Mesendoderm (in vitro differentiated cells): Measurements from ENCODE around the gene SPATA19.
A peak's percentile ranks its signal among the peaks of the same experiment; 100 is the strongest.

Experiments
- DNase-seq: peaks from one replicate; pipeline ENCODE4 v3.0.0; 2013
- H2AK5ac ChIP-seq: 2 replicates; pipeline ENCODE4 v1.6.1; 2013; ENCODE audit warnings: low read length, inconsistent platforms
- H2BK120ac ChIP-seq: 2 replicates; pipeline ENCODE4 v1.6.1; 2013; ENCODE audit warnings: low read depth, mild to moderate bottlenecking, low read length, moderate library complexity, mixed read lengths
- H2BK15ac ChIP-seq: replicated peaks from 2 replicates; pipeline ENCODE4 v1.6.1; 2013; ENCODE audit warnings: low read depth, mild to moderate bottlenecking, moderate library complexity
- H2BK5ac ChIP-seq: 2 replicates; pipeline ENCODE4 v1.6.1; 2013; ENCODE audit warnings: low read length, inconsistent platforms
- H3K18ac ChIP-seq: 2 replicates; pipeline ENCODE4 v1.6.1; 2013; ENCODE audit warnings: mild to moderate bottlenecking, low read length, mixed read lengths
- H3K23ac ChIP-seq: one replicate; pipeline ENCODE4 v1.6.1; 2013; ENCODE audit warnings: low read length
- H3K27ac ChIP-seq: 2 replicates; pipeline ENCODE4 v1.5.1; 2013; ENCODE audit warnings: low read depth, mild to moderate bottlenecking, inconsistent platforms, low read length, moderate library complexity
- H3K27me3 ChIP-seq: 2 replicates; pipeline ENCODE4 v1.6.1; 2013; ENCODE audit warnings: low read length, control low read depth, mild to moderate bottlenecking, inconsistent platforms; ENCODE audit not compliant: insufficient read depth, poor library complexity
- H3K36me3 ChIP-seq: 2 replicates; pipeline ENCODE4 v1.6.1; 2013; ENCODE audit warnings: low read length, inconsistent platforms; ENCODE audit not compliant: control insufficient read depth, insufficient read depth
- H3K4ac ChIP-seq: one replicate; pipeline ENCODE4 v1.6.1; 2013; ENCODE audit warnings: low read depth, mild to moderate bottlenecking, low read length, moderate library complexity
- H3K4me1 ChIP-seq: 2 replicates; pipeline ENCODE4 v1.6.1; 2013; ENCODE audit warnings: low read depth, low read length, inconsistent platforms; ENCODE audit not compliant: control insufficient read depth
- H3K4me2 ChIP-seq: 2 replicates; pipeline ENCODE4 v1.6.1; 2013; ENCODE audit warnings: low read length
- H3K4me3 ChIP-seq: 2 replicates; pipeline ENCODE4 v1.5.1; 2013; ENCODE audit warnings: mild to moderate bottlenecking, low read length
- H3K56ac ChIP-seq: one replicate; pipeline ENCODE4 v1.6.1; 2013; ENCODE audit warnings: low read length
- H3K79me1 ChIP-seq: 2 replicates; pipeline ENCODE4 v1.6.1; 2013; ENCODE audit warnings: low read length, inconsistent platforms
- H3K79me2 ChIP-seq: 2 replicates; pipeline ENCODE4 v1.6.1; 2013; ENCODE audit warnings: mild to moderate bottlenecking, low read length; ENCODE audit not compliant: control insufficient read depth, insufficient read depth
- H3K9ac ChIP-seq: 2 replicates; pipeline ENCODE4 v1.6.1; 2013; ENCODE audit warnings: low read length, inconsistent platforms
- H4K5ac ChIP-seq: one replicate; pipeline ENCODE4 v1.6.1; 2013; ENCODE audit warnings: low read length
- H4K8ac ChIP-seq: one replicate; pipeline ENCODE4 v1.6.1; 2013; ENCODE audit warnings: low read depth, mild to moderate bottlenecking, control low read depth, low read length, moderate library complexity
- WGBS: extraction: QIAGEN DNeasy Blood & Tissue Kit; methylation state at CpG from one replicate; pipeline ENCODE4 v1.1.7; 2013; ENCODE audit warnings: low lambda C conversion rate, missing lambda C conversion rate; ENCODE audit not compliant: insufficient coverage; ENCODE audit errors: extremely low coverage; 5-methylcytosine and 5-hydroxymethylcytosine counted together

Gene SPATA19

GRCh38 chr11:133819746-133820315, 25.5 kb downstream of the SPATA19 start:
- H3K79me1 ChIP-seq, result no peaks in the 10 kb centered on the region

DNA sequence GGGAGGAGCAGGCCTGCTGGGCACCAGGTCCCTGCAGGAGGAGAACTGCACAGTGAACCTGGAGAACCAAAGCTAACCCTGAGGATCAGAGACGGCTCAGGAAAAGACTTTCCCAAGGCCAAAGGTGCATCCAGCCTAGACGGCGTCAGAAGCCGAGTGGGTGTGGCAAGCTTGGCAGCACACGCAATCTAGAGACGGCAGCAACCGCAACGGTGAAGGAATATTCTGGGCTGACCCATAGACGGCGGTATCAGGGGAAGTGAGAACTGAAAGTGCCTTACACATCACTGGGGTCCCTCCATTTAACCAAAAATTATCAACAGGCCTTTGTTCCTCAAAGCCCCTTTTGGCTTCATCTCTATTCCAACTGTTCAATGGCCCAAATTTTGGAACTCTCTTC, 26.2 kb downstream of the SPATA19 start:
- H3K4me3 ChIP-seq, result no peak overlapping the region
- no peak overlapping the region for H2BK5ac ChIP-seq
- no peaks in the 10 kb centered on the region for H3K4me1 ChIP-seq
- WGBS, result no CpG with 5 or more reads among the region's 10 CpGs
- H3K79me2 ChIP-seq, result no peaks in the 10 kb centered on the region
- H3K36me3 ChIP-seq, result no peaks in the 10 kb centered on the region
- no peak overlapping the region for H3K18ac ChIP-seq
- H3K56ac ChIP-seq, result no peak overlapping the region
- no peak overlapping the region for H3K9ac ChIP-seq
- H3K27me3 ChIP-seq, result no peaks in the 10 kb centered on the region
- DNase-seq, result no peak
- H3K79me1 ChIP-seq, result no peaks in the 10 kb centered on the region
- H3K23ac ChIP-seq, result no peak overlapping the region
- H4K8ac ChIP-seq, result no peak overlapping the region
- no peak overlapping the region for H3K27ac ChIP-seq
- no peak overlapping the region for H4K5ac ChIP-seq
- H3K4ac ChIP-seq, result no peak overlapping the region
- H2BK15ac ChIP-seq, result no peak overlapping the region
- no peak overlapping the region for H2BK120ac ChIP-seq
- H3K4me2 ChIP-seq, result no peak overlapping the region
- no peak overlapping the region for H2AK5ac ChIP-seq

More at GRCh38 chr11:133819746-133820315, 25.5 kb downstream of the SPATA19 start:
- Histone ChIP-seq H4K5ac (no peak overlapping the region), H4K8ac (no peak overlapping the region), H2BK120ac (no peak overlapping the region), H3K18ac (no peak overlapping the region), H3K4me2 (no peak overlapping the region), H2AK5ac (no peak overlapping the region), H3K4me1 (no peaks in the 10 kb centered on the region), H3K56ac (no peak overlapping the region), H3K79me2 (no peaks in the 10 kb centered on the region), H3K36me3 (no peaks in the 10 kb centered on the region), H3K27me3 (no peaks in the 10 kb centered on the region), H2BK5ac (no peak overlapping the region), H2BK15ac (no peak overlapping the region), H3K4me3 (no peak overlapping the region), H3K4ac (no peak overlapping the region), H3K23ac (no peak overlapping the region), H3K27ac (no peak overlapping the region), H3K9ac (no peak overlapping the region)
- no peak for DNase-seq
- WGBS, result no CpG with 5 or more reads among the region's 6 CpGs

GRCh38 chr11:133818302-133818701, 27.0 kb downstream of the SPATA19 start:
- WGBS, result no CpG with 5 or more reads among the region's 12 CpGs
- Histone ChIP-seq H2BK15ac (no peak overlapping the region), H3K4me3 (no peak overlapping the region), H4K5ac (no peak overlapping the region), H3K4me2 (no peak overlapping the region), H3K27me3 (no peaks in the 10 kb centered on the region), H3K23ac (no peak overlapping the region), H3K79me1 (no peaks in the 10 kb centered on the region), H3K4ac (no peak overlapping the region), H3K4me1 (no peaks in the 10 kb centered on the region), H3K18ac (no peak overlapping the region), H3K9ac (no peak overlapping the region), H2BK120ac (no peak overlapping the region), H2BK5ac (no peak overlapping the region), H4K8ac (no peak overlapping the region), H3K79me2 (no peaks in the 10 kb centered on the region), H2AK5ac (no peak overlapping the region), H3K56ac (no peak overlapping the region), H3K36me3 (no peaks in the 10 kb centered on the region), H3K27ac (no peak overlapping the region)
- no peak for DNase-seq

DNA sequence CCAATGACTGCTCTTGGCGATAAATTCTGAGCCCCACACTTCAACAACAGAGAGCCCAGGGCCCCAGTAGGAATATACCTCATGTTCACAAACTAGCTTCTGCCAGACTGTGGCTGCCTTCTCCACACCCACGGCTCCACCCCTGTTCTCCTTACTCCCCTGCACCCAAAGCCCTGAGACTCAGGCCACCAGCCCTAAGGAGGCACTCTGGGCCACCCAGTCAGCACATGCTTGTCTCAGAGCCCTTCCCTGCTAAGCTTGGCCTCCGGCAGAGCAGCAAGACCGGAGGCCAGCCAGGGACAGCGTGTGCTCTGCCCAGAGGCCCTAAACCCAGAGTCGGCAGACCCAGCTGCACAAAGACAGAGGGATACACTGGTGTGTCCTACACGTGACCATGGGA, 27.9 kb downstream of the SPATA19 start:
- no CpG with 5 or more reads among the region's 7 CpGs for WGBS
- Histone ChIP-seq H3K4me3 (no peak overlapping the region), H3K9ac (no peak overlapping the region), H3K56ac (no peak overlapping the region), H3K4me1 (no peaks in the 10 kb centered on the region), H3K4ac (no peak overlapping the region), H3K36me3 (no peaks in the 10 kb centered on the region), H3K23ac (no peak overlapping the region), H2BK120ac (no peak overlapping the region), H3K4me2 (no peak overlapping the region), H3K27ac (no peak overlapping the region), H4K5ac (no peak overlapping the region), H4K8ac (no peak overlapping the region), H3K18ac (no peak overlapping the region), H2BK15ac (no peak overlapping the region), H3K79me2 (no peaks in the 10 kb centered on the region), H2AK5ac (no peak overlapping the region), H3K79me1 (no peaks in the 10 kb centered on the region), H2BK5ac (no peak overlapping the region), H3K27me3 (no peaks in the 10 kb centered on the region)
- DNase-seq, result no peak

DNA sequence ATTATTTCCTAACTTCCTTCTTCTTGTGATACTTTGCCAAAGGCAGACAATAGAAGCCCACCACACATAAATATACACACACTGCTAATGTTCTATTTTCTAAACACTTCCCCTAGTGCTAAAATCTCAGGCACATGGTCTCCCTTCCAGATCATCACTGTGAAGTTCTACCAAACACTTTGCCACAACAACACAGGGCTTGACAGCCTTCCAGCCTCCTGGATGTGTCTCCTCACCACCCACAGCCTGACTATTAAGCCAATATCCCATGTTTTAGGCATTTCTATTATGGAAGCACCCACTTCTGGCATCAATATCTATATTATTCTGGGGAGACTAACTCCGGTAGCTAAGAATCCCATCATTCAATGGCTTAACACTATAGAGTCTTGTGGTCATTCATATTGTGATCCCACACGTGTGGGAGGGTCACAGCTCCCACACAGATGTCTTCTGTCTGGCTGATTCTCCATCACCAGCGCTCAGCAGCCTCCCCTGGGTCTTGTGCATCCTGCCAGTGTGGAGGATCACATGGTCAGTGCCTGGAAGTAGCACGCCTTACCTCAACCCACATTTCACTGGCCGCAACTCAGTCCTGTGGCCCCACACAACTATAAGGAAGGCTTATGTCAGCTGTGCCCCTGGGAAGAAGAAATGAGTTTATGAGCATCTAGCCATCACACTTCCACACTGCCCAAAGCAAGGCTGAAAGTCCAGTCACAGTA, 29.0 kb downstream of the SPATA19 start:
- H3K9ac ChIP-seq, result no peak overlapping the region
- H2BK5ac ChIP-seq, result no peak overlapping the region
- no peak overlapping the region for H3K4me3 ChIP-seq
- no peak overlapping the region for H2AK5ac ChIP-seq
- no peak overlapping the region for H3K4ac ChIP-seq
- H3K4me1 ChIP-seq, result no peaks in the 10 kb centered on the region
- H3K23ac ChIP-seq, result no peak overlapping the region
- H3K27me3 ChIP-seq, result no peaks in the 10 kb centered on the region
- H3K36me3 ChIP-seq, result no peaks in the 10 kb centered on the region
- H2BK15ac ChIP-seq, result no peak overlapping the region
- no peaks in the 10 kb centered on the region for H3K79me1 ChIP-seq
- WGBS, result no CpG with 5 or more reads among the region's 5 CpGs
- H4K8ac ChIP-seq, result no peak overlapping the region
- H4K5ac ChIP-seq, result no peak overlapping the region
- H2BK120ac ChIP-seq, result no peak overlapping the region
- no peak overlapping the region for H3K4me2 ChIP-seq
- no peak overlapping the region for H3K56ac ChIP-seq
- no peaks in the 10 kb centered on the region for H3K79me2 ChIP-seq
- no peak overlapping the region for H3K27ac ChIP-seq
- DNase-seq, result no peak
- no peak overlapping the region for H3K18ac ChIP-seq

DNA sequence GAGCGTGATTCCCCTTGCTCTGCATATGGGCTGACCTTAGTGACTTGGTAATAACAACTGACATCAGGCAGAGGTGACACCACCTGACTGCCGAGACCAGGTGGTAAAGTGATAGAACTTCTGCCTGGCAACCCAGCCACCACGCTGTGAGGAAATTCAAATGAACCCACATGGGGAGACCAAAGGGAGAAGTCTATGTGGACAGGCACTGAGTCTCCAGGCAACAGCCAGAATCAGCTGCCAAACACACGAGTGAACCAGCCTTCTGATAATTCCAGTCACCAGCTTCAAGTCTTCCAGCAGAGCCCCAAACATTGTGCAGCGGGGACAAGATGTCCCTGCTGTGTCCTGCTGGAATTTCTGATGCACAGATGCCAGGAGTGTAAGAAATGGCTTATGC, 29.7 kb downstream of the SPATA19 start:
- no peak overlapping the region for H4K5ac ChIP-seq
- H4K8ac ChIP-seq, result no peak overlapping the region
- H3K4me3 ChIP-seq, result no peak overlapping the region
- DNase-seq, result peak; percentile 51
- H3K56ac ChIP-seq, result no peak overlapping the region
- H3K9ac ChIP-seq, result no peak overlapping the region
- no peak overlapping the region for H3K4me2 ChIP-seq
- H3K36me3 ChIP-seq, result no peaks in the 10 kb centered on the region
- peaks cover 2% of the 10 kb centered on the region for H3K4me1 ChIP-seq
- H2BK120ac ChIP-seq, result no peak overlapping the region
- H3K79me2 ChIP-seq, result no peaks in the 10 kb centered on the region
- no peak overlapping the region for H2BK15ac ChIP-seq
- H3K23ac ChIP-seq, result no peak overlapping the region
- no peaks in the 10 kb centered on the region for H3K79me1 ChIP-seq
- H3K4ac ChIP-seq, result no peak overlapping the region
- no peak overlapping the region for H2AK5ac ChIP-seq
- WGBS, result no CpG with 5 or more reads among the region's 5 CpGs
- H3K18ac ChIP-seq, result no peak overlapping the region
- H2BK5ac ChIP-seq, result no peak overlapping the region
- H3K27ac ChIP-seq, result no peak overlapping the region
- no peaks in the 10 kb centered on the region for H3K27me3 ChIP-seq
